Measurements from ENCODE around the gene ARHGAP24. TPM values are rescaled to one million over a fixed set of nuclear protein-coding genes. Genes with fewer than 3 reads are reported as not detected.

ARHGAP24 gene
- total RNA-seq, 2 experiments from 2014 or later = 0.30 to 0.53 TPM

GRCh38 chr4:86033171-86033570, 558.2 kb downstream of the ARHGAP24 start:
- no peaks in the 10 kb centered on the region for H3K4me1 ChIP-seq (ENCODE audit: insufficient read depth, low read length)
- CTCF ChIA-PET = no interaction called here
- no peak for DNase-seq
- H3K27me3 Mint-ChIP-seq = no peaks in the 10 kb centered on the region
- H3K9me3 ChIP-seq (ENCODE audit: control insufficient read depth in 1 of 2, insufficient read depth in 1 of 2, low read length in 2 of 2) = no peaks in the 10 kb centered on the region
- no peaks in the 10 kb centered on the region for H3K4me1 Mint-ChIP-seq (ENCODE audit: low read depth)
- no peak overlapping the region for H3K4me3 ChIP-seq (ENCODE audit: low read length)
- no peak overlapping the region for H3K27ac Mint-ChIP-seq
- no peak overlapping the region for H3K4me3 Mint-ChIP-seq
- H3K9me3 Mint-ChIP-seq = no peaks in the 10 kb centered on the region
- no peak for ATAC-seq (ENCODE audit: poor library complexity)
- H3K36me3 ChIP-seq (ENCODE audit: insufficient read depth, low read length) = no peaks in the 10 kb centered on the region
- no peaks in the 10 kb centered on the region for H3K27me3 ChIP-seq (ENCODE audit: control insufficient read depth in 1 of 2, insufficient read depth in 2 of 2, low read length in 2 of 2)
- POLR2A ChIA-PET = no interaction called here
- no peak overlapping the region for H3K27ac ChIP-seq (ENCODE audit: low read depth in 1 of 2, low read length in 2 of 2)
- TF ChIP-seq CTCF (IDR thresholded peaks at IDR 0.05) = no peak
- H3K36me3 Mint-ChIP-seq (ENCODE audit: low read depth) = no peaks in the 10 kb centered on the region
- intact Hi-C loops (cut with DNase I, micrococcal nuclease) = no loop called here

- DNase-seq (no peak), ATAC-seq (ENCODE audit: poor library complexity) (no peak)
- H3K4me1 Mint-ChIP-seq (ENCODE audit: low read depth) = no peaks in the 10 kb centered on the region
- ChIA-PET POLR2A (no interaction called here), CTCF (no interaction called here)
- Histone ChIP-seq H3K4me1 (ENCODE audit: insufficient read depth, low read length) (no peaks in the 10 kb centered on the region), H3K27me3 (ENCODE audit: control insufficient read depth in 1 of 2, insufficient read depth in 2 of 2, low read length in 2 of 2) (no peaks in the 10 kb centered on the region), H3K4me3 (ENCODE audit: low read length) (no peak overlapping the region), H3K27ac (ENCODE audit: low read depth in 1 of 2, low read length in 2 of 2) (no peak overlapping the region), H3K36me3 (ENCODE audit: insufficient read depth, low read length) (no peaks in the 10 kb centered on the region), H3K9me3 (ENCODE audit: control insufficient read depth in 1 of 2, insufficient read depth in 1 of 2, low read length in 2 of 2) (no peaks in the 10 kb centered on the region)
- H3K27ac Mint-ChIP-seq = no peak overlapping the region
- H3K36me3 Mint-ChIP-seq (ENCODE audit: low read depth) = no peaks in the 10 kb centered on the region
- no peak for TF ChIP-seq CTCF (IDR thresholded peaks at IDR 0.05)
- no peaks in the 10 kb centered on the region for H3K9me3 Mint-ChIP-seq
- intact Hi-C loops (cut with DNase I, micrococcal nuclease) = no loop called here
- H3K4me3 Mint-ChIP-seq = no peak overlapping the region
- no peaks in the 10 kb centered on the region for H3K27me3 Mint-ChIP-seq
Measured at GRCh38 chr4:86034616-86035015, 559.7 kb downstream of the ARHGAP24 start.

- H3K9me3 ChIP-seq (ENCODE audit: control insufficient read depth in 1 of 2, insufficient read depth in 1 of 2, low read length in 2 of 2) = no peaks in the 10 kb centered on the region
- no peak overlapping the region for H3K27ac ChIP-seq (ENCODE audit: low read depth in 1 of 2, low read length in 2 of 2)
- no peaks in the 10 kb centered on the region for H3K9me3 Mint-ChIP-seq
- DNase-seq (no peak), ATAC-seq (ENCODE audit: poor library complexity) (no peak)
- H3K4me1 Mint-ChIP-seq (ENCODE audit: low read depth) = no peaks in the 10 kb centered on the region
- no peaks in the 10 kb centered on the region for H3K4me1 ChIP-seq (ENCODE audit: insufficient read depth, low read length)
- TF ChIP-seq CTCF (IDR thresholded peaks at IDR 0.05) = no peak
- no peak overlapping the region for H3K4me3 Mint-ChIP-seq
- H3K27ac Mint-ChIP-seq = no peak overlapping the region
- ChIA-PET POLR2A (no interaction called here), CTCF (interaction anchor here (0.7 kb wide), 1 partner anchor 15 kb away, joined by 3 read pairs; no protein-coding TSS in a partner anchor)
- no peaks in the 10 kb centered on the region for H3K27me3 Mint-ChIP-seq
- H3K4me3 ChIP-seq (ENCODE audit: low read length) = no peak overlapping the region
- H3K27me3 ChIP-seq (ENCODE audit: control insufficient read depth in 1 of 2, insufficient read depth in 2 of 2, low read length in 2 of 2) = no peaks in the 10 kb centered on the region
- intact Hi-C loops (cut with DNase I, micrococcal nuclease) = no loop called here
- no peaks in the 10 kb centered on the region for H3K36me3 Mint-ChIP-seq (ENCODE audit: low read depth)
- no peaks in the 10 kb centered on the region for H3K36me3 ChIP-seq (ENCODE audit: insufficient read depth, low read length)
Measured at GRCh38 chr4:86035688-86036087, 560.7 kb downstream of the ARHGAP24 start.

All from CD4-positive, alpha-beta T cell (primary cell).